GM12891 (cell line): ENCODE data around the gene NDOR1.

Source experiments
- POLR2AphosphoS5 ChIP-seq: IDR thresholded peaks from 2 replicates; pipeline ENCODE4 v1.6.1; 2011; ENCODE audit warnings: low read depth, low read length, control low read depth
- TAF1 ChIP-seq: IDR thresholded peaks from 2 replicates; pipeline ENCODE4 v1.6.1; 2011; ENCODE audit warnings: low read depth, low read length, control low read depth

DNA sequence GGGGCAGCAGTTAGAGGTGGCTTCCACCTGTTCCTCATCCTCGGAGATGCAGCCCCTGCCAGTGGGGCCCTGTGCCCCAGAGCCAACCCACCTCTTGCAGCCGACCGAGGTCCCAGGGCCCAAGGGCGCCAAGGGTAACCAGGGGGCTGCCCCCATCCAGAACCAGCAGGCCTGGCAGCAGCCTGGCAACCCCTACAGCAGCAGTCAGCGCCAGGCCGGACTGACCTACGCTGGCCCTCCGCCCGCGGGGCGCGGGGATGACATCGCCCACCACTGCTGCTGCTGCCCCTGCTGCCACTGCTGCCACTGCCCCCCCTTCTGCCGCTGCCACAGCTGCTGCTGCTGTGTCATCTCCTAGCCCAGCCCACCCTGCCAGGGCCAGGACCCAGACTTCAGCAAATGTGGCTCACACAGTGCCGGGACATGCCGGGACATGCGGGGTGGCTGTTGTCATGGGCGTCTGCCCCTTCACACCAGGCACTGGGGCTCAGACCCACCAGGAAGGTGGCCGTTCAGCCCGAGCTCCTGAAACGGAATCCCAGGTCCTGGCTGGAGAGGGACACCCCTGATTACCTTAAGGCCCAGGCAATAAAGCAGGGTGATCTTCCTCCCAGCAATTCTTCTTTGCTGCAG lies 20.3 kb downstream of the NDOR1 start:
- no peak for TF ChIP-seq POLR2AphosphoS5
- TF ChIP-seq TAF1 = no peak
